NT2/D1 (cell line): ENCODE results near the gene TSNAXIP1.
A peak's percentile ranks its signal among the peaks of the same experiment; 100 is the strongest.

Experiments
- DNase-seq: peaks from one replicate; pipeline ENCODE4 v3.0.0-alpha.2; 2011; ENCODE audit warnings: low read depth, low spot score
- H3K27me3 ChIP-seq: 2 replicates; pipeline ENCODE4 v1.6.0; 2011; ENCODE audit warnings: mild to moderate bottlenecking; ENCODE audit not compliant: insufficient read length, insufficient read depth
- H3K36me3 ChIP-seq: 2 replicates; pipeline ENCODE4 v1.6.1; 2011; ENCODE audit warnings: mild to moderate bottlenecking, low read length, mixed read lengths; ENCODE audit not compliant: insufficient read depth, insufficient read length
- H3K4me1 ChIP-seq: 2 replicates; pipeline ENCODE4 v1.5.1; 2011; ENCODE audit not compliant: insufficient read depth, insufficient read length
- H3K4me3 ChIP-seq: 2 replicates; pipeline ENCODE4 v1.5.1; 2011; ENCODE audit warnings: low read depth; ENCODE audit not compliant: insufficient read length
- H3K9ac ChIP-seq: 2 replicates; pipeline ENCODE4 v1.6.0; 2011; ENCODE audit warnings: low read depth; ENCODE audit not compliant: insufficient read length
- H3K9me3 ChIP-seq: 2 replicates; pipeline ENCODE4 v1.5.1; 2011; ENCODE audit warnings: mild to moderate bottlenecking, low read length; ENCODE audit not compliant: insufficient read depth
- SUZ12 ChIP-seq: IDR thresholded peaks from 2 replicates; pipeline ENCODE4 v1.6.1; 2011; ENCODE audit not compliant: insufficient read length, insufficient read depth; ENCODE audit errors: extremely low read depth
- YY1 ChIP-seq: IDR thresholded peaks from 2 replicates; pipeline ENCODE4 v1.6.1; 2011; ENCODE audit not compliant: insufficient read length, insufficient read depth
- ZNF274 ChIP-seq: IDR thresholded peaks from 2 replicates; pipeline ENCODE4 v1.6.1; 2011; ENCODE audit warnings: mild to moderate bottlenecking, low read depth, low read length

TSNAXIP1 gene

DNA sequence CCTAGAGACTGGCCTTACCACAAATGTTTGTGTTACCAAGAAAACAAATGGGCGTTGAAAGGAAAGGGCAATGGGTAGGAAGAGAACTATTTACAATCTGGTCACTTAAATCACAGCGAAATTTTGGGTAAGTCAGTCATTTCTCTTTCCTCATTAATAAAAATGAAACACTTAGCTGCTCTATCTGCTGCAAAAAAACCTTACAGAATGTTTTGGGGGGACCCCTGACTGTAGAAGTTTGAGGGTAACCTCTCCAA lies 39.3 kb downstream of the TSNAXIP1 start:
- no peaks in the 10 kb centered on the region for H3K27me3 ChIP-seq
- DNase-seq: no peak
- H3K9me3 ChIP-seq: no peaks in the 10 kb centered on the region
- H3K36me3 ChIP-seq: peaks cover 55% of the 10 kb centered on the region
- TF ChIP-seq SUZ12 (no peak), YY1 (no peak), ZNF274 (no peak)
- H3K9ac ChIP-seq: peak overlapping the region; percentile 95
- H3K4me1 ChIP-seq: peaks cover 8% of the 10 kb centered on the region
- peak overlapping the region; percentile 94 for H3K4me3 ChIP-seq

DNA sequence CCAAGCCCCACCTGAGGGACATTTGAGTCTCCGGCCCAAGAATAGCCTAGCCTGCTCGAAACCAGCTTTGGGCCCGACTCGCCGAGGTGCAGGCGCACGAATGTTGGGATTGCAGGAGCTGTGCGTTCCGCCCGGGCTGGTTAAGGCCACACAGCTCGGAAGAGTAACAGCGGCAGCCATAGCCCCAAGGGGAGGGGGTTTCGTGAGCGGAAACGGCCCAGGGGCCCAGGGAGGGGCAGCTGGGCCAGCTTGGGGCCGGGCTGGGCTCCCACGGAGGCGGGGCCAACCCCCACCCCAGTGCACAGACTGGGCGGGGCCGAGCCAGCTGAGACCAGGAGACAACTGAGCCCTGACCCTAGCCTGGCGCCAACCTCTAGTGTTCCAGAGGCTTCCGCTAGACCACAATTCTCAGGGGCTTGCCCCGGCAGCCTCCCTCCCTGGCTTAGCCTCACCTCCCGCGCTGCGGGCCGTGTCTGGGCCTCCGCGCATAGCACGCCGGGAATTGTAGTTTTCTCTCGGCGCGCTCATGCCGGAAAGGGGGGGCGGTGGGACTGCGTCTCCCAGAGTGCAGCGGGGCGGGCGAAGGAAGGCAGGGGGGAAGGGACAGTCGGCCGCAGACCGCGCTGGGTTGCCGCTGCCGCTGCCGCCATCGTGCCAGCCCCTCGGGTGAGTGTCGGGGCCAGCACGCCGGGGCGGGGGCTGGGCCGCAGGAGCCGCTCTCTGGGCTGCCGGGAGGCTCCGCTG lies 39.8 kb downstream of the TSNAXIP1 start, which contains the start of gene NUTF2:
NUTF2 (plus strand) TSS at position 614 of the 744 bp plus-strand sequence. CDS start 18,198 bp downstream, outside the sequence.
- no peaks in the 10 kb centered on the region for H3K9me3 ChIP-seq
- no peaks in the 10 kb centered on the region for H3K27me3 ChIP-seq
- H3K4me1 ChIP-seq: peaks cover 8% of the 10 kb centered on the region
- peaks cover 58% of the 10 kb centered on the region for H3K36me3 ChIP-seq
- DNase-seq: peak; percentile 98
- TF ChIP-seq ZNF274: no peak
- TF ChIP-seq YY1: peak; percentile 15
- peak within 1 kb of the TSS; percentile 98 for H3K9ac ChIP-seq
- peak within 1 kb of the TSS; percentile 94 for H3K4me3 ChIP-seq

DNA sequence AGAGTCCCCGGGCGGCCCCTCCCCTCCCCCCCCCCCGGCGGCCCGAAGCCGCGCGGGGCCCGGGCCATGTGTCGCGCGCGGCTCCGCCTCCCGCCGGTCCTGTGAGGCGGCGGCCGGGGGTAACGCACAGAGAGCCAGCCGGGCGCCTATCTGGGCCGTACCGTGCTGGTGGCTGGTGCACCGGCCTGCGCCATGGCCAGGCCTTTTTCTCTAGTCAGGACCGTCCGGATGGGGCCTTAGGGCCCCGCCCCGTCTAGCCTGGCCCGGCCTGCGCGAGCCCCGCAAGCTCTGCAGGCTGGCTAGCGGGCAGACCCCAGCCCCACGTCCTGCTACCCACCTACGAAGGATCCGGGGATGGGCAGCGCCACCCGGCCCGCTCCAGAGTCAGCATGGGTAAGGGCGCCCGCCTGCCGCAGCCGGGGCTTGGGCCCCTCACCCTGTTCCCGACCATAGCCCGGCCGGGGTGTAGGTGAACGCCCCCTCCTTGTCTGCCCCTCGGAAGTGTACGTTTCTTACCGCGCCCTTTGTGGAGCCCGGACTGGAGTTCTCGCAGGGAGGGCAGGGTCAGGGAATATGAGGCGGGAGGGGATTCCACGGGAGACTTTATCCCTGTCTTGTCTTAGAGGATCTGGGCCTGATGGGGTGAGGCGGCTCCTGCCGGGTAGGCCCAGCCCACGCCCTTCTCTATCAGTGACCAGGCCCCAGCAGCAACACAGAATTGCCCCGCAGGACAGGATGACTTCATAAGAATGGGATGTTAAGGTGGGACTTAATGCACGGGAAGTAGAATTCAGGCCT lies 40.6 kb downstream of the TSNAXIP1 start, which contains the start of gene CENPT:
CENPT (minus strand) TSS at position 630 of the 798 bp plus-strand sequence. CDS start 13,834 bp downstream, outside the sequence.
- TF ChIP-seq SUZ12: no peak
- no peak for TF ChIP-seq ZNF274
- no peak for TF ChIP-seq YY1

DNA sequence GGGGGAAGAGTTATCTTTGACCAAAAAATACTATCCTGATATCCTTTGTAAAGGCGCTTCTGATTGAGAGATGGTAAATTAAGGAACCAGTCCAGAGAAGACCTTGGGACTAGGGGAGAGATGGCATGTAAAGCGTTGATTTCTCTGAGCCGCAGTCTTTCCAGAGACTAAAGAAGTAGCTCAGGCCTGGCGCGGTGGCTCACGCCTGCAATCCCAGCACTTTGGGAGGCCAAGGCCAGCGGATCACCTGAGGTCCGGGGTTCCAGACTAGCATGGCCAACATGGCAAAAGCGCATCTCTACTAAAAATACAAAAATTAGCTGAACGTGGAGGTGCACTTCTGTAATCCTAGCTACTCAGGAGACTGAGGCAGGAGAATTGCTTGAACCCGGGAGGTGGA lies 41.4 kb downstream of the TSNAXIP1 start:
- TF ChIP-seq YY1 (no peak), ZNF274 (no peak), SUZ12 (no peak)
- Histone ChIP-seq H3K9me3 (no peaks in the 10 kb centered on the region), H3K4me3 (peak overlapping the region; percentile 94), H3K9ac (peak overlapping the region; percentile 98), H3K36me3 (peaks cover 64% of the 10 kb centered on the region), H3K4me1 (peaks cover 8% of the 10 kb centered on the region), H3K27me3 (no peaks in the 10 kb centered on the region)
- DNase-seq: no peak

More for the DNA sequence above, 40.6 kb downstream of the TSNAXIP1 start, which contains the start of gene CENPT:
- H3K27me3 ChIP-seq: no peaks in the 10 kb centered on the region
- H3K4me1 ChIP-seq: peaks cover 8% of the 10 kb centered on the region
- H3K9me3 ChIP-seq: no peaks in the 10 kb centered on the region
- peak within 1 kb of the TSS; percentile 94 for H3K4me3 ChIP-seq
- no peak for DNase-seq
- peaks cover 63% of the 10 kb centered on the region for H3K36me3 ChIP-seq
- peak within 1 kb of the TSS; percentile 98 for H3K9ac ChIP-seq

DNA sequence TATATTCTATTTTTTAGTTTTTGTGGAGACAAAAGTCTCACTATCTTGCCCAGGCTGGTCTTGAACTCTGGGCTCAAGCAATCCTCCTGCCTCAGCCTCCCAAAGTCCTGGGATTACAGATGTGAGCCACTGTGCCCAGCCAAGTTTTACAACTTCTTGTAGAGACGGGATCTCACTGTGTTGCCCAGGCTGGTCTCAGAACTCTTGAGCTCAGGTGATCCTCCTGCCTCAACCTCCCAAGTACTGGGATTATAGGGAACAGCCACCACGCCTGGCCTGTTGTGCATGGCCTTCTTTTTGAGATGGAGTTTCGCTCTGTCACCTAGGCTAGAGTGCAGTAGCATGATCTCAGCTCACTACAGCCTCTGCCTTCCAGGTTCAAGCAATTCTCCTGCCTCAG lies 47.0 kb downstream of the TSNAXIP1 start:
- H3K4me1 ChIP-seq: peaks cover 25% of the 10 kb centered on the region
- TF ChIP-seq SUZ12: no peak
- no peaks in the 10 kb centered on the region for H3K27me3 ChIP-seq
- H3K4me3 ChIP-seq: no peak overlapping the region
- H3K9ac ChIP-seq: no peak overlapping the region
- DNase-seq: no peak
- H3K9me3 ChIP-seq: no peaks in the 10 kb centered on the region
- H3K36me3 ChIP-seq: peaks cover 68% of the 10 kb centered on the region

DNA sequence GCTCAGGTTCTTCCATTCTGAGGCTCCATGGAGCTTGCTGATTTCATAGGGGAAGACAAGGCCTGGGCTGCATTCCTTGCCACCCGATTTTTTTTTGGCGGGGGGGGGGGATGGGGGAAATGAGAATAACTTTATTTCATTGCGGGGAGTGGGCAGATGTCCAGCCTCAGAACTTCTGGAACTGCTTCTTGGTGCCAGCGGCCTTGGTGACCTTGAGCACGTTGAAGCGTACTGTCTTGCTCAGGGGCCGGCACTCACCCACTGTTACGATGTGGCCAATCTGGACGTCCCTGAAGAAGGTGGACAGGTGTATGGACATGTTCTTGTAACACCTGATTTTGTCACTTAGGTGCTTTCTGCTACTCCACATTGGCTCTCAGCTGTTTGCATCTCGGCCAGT lies 49.1 kb downstream of the TSNAXIP1 start:
- Histone ChIP-seq H3K27me3 (no peaks in the 10 kb centered on the region), H3K4me1 (peaks cover 23% of the 10 kb centered on the region), H3K9ac (no peak overlapping the region), H3K9me3 (no peaks in the 10 kb centered on the region), H3K36me3 (peaks cover 66% of the 10 kb centered on the region), H3K4me3 (no peak overlapping the region)
- TF ChIP-seq YY1 (no peak), ZNF274 (no peak), SUZ12 (no peak)
- no peak for DNase-seq

DNA sequence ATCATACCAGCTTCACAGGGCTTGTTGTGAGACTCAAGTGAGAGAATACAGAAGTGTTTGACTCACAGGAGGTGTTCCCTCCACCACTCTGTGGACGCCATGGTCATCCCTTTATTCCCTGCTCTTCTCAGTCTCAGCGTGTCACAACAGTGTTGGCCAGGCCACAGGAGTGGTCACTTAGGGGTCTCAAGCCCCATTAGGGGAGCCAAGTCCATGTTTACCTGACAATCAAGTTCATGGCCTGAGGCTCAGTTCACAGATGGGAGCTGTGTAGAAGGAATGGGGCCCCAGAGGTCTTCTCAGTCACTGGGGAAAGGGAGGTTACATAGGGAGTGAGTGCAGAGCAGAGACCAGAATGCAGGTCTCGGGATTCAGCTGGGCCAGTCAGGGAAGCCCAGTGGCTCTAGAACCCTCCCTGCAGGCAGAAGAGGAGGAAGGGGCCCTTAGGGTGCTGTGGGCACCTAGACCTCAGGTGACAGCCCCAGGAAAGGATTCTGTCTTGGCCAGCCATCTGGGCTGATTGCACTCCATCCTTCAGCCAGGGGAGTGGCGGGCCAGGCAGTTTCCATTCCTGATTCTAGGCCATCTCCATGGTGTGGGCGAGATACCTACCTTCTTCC lies 50.3 kb downstream of the TSNAXIP1 start:
- Histone ChIP-seq H3K4me1 (peaks cover 27% of the 10 kb centered on the region), H3K9ac (no peak overlapping the region), H3K4me3 (no peak overlapping the region), H3K36me3 (peaks cover 72% of the 10 kb centered on the region), H3K9me3 (no peaks in the 10 kb centered on the region), H3K27me3 (no peaks in the 10 kb centered on the region)
- TF ChIP-seq SUZ12 (no peak), YY1 (no peak), ZNF274 (no peak)
- no peak for DNase-seq
